ENCODE results near the gene DBI. TPM values are rescaled to one million over a fixed set of nuclear protein-coding genes. Genes with fewer than 3 reads are reported as not detected.

The DBI gene
- total RNA-seq, 4 donors from 2014 or later: 41.8 to 72.3 (median 59.3) TPM

GRCh38 chr2:119324685-119325270 lies 42.0 kb upstream of the DBI start:
- no peak overlapping the region for H3K27ac ChIP-seq (replicated peaks in 1 of 4)
- 89% methylated on average over 9 of the region's 9 CpGs for WGBS
- intact Hi-C loops (cut with DNase I): no loop called here
- no peak for DNase-seq (ENCODE audit: extremely low spot score)
- no peak overlapping the region for H3K4me3 ChIP-seq
- no peaks in the 10 kb centered on the region for H3K27me3 ChIP-seq
- H3K36me3 ChIP-seq: no peaks in the 10 kb centered on the region
- H3K9me3 ChIP-seq: no peaks in the 10 kb centered on the region
- no peak for TF ChIP-seq POLR2AphosphoS5 (IDR thresholded peaks at IDR 0.05)
- H3K4me1 ChIP-seq: no peaks in the 10 kb centered on the region

DNA sequence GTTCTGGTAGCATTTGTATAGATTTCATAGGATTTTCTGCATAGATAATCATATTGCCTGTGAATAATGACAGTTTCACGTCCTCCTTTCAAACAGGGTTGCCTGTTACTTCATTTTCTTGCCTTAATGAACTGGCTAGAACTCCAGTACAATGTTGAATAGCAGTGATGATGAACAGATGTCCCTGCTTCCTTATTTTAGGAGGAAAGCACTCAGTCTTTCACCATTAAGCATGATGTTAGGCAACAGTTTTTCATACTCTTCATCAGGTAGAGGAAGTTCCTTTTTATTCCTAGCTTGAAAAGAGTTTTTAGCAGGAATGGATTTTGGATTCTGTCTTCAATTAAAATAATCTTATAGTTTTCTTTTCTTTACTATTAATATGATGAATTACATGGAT lies 39.8 kb upstream of the DBI start:
- no peaks in the 10 kb centered on the region for H3K4me1 ChIP-seq
- no peaks in the 10 kb centered on the region for H3K9me3 ChIP-seq
- intact Hi-C loops (cut with DNase I): no loop called here
- no peak overlapping the region for H3K4me3 ChIP-seq
- H3K36me3 ChIP-seq: no peaks in the 10 kb centered on the region
- no peak for TF ChIP-seq POLR2AphosphoS5 (IDR thresholded peaks at IDR 0.05)
- TF ChIP-seq EP300 (IDR thresholded peaks at IDR 0.05): no peak
- TF ChIP-seq POLR2A (IDR thresholded peaks at IDR 0.05; ENCODE audit: low read depth): no peak
- TF ChIP-seq CTCF (IDR thresholded peaks at IDR 0.05): no peak
- H3K27ac ChIP-seq (replicated peaks in 1 of 4): no peak overlapping the region
- no peaks in the 10 kb centered on the region for H3K27me3 ChIP-seq
- WGBS: 62% methylated on average over 1 of the region's 1 CpG
- DNase-seq (ENCODE audit: extremely low spot score): no peak

GRCh38 chr2:119327431-119327830 lies 39.3 kb upstream of the DBI start:
- WGBS: 94% methylated on average over 6 of the region's 6 CpGs
- H3K4me1 ChIP-seq: no peaks in the 10 kb centered on the region
- no peak for DNase-seq (ENCODE audit: extremely low spot score)
- H3K36me3 ChIP-seq: no peaks in the 10 kb centered on the region
- H3K27me3 ChIP-seq: no peaks in the 10 kb centered on the region
- TF ChIP-seq POLR2AphosphoS5 (IDR thresholded peaks at IDR 0.05): no peak
- TF ChIP-seq CTCF (IDR thresholded peaks at IDR 0.05): no peak
- no peak for TF ChIP-seq EP300 (IDR thresholded peaks at IDR 0.05)
- TF ChIP-seq POLR2A (IDR thresholded peaks at IDR 0.05; ENCODE audit: low read depth): no peak
- H3K9me3 ChIP-seq: no peaks in the 10 kb centered on the region
- intact Hi-C loops (cut with DNase I): no loop called here
- no peak overlapping the region for H3K4me3 ChIP-seq
- H3K27ac ChIP-seq (replicated peaks in 1 of 4): no peak overlapping the region

DNA sequence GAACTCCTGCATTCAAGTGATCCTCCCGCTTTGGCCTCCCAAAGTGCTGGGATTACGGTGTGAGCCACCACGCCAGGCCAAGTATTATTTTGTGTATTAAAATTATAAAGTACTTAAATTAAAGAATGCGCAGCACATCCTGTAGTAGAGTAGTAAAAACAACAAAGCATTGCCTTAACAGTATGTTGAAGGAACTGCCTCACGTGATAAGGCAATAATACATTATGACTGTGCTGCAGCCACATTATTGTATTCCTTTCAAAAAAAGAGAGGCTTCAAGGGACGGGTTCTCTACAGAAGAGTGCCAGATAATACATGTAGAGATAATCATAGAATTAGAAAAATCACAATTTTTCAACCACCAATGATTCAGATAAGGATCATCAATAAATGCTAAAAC lies 33.8 kb upstream of the DBI start:
- Histone ChIP-seq H3K36me3 (peaks cover 0 to 44% (median 8%) of the 10 kb centered on the region in 4 donors), H3K27me3 (no peaks in the 10 kb centered on the region), H3K27ac (replicated peaks in 1 of 4) (no peak overlapping the region), H3K4me1 (no peaks in the 10 kb centered on the region), H3K9me3 (no peaks in the 10 kb centered on the region), H3K4me3 (no peak overlapping the region)
- intact Hi-C loops (cut with DNase I): no loop called here
- no peak for TF ChIP-seq POLR2AphosphoS5 (IDR thresholded peaks at IDR 0.05)
- no peak for TF ChIP-seq CTCF (IDR thresholded peaks at IDR 0.05)
- no peak for TF ChIP-seq POLR2A (IDR thresholded peaks at IDR 0.05; ENCODE audit: low read depth)
- no peak for TF ChIP-seq EP300 (IDR thresholded peaks at IDR 0.05)
- 95% methylated on average over 6 of the region's 6 CpGs for WGBS
- DNase-seq (ENCODE audit: extremely low spot score): no peak

GRCh38 chr2:119333360-119333759 lies 33.4 kb upstream of the DBI start:
- no peaks in the 10 kb centered on the region for H3K4me1 ChIP-seq
- no peaks in the 10 kb centered on the region for H3K9me3 ChIP-seq
- no peak overlapping the region for H3K27ac ChIP-seq (replicated peaks in 1 of 4)
- intact Hi-C loops (cut with DNase I): no loop called here
- no peaks in the 10 kb centered on the region for H3K27me3 ChIP-seq
- TF ChIP-seq CTCF (IDR thresholded peaks at IDR 0.05) (no peak), POLR2A (IDR thresholded peaks at IDR 0.05; ENCODE audit: low read depth) (no peak), EP300 (IDR thresholded peaks at IDR 0.05) (no peak), POLR2AphosphoS5 (IDR thresholded peaks at IDR 0.05) (no peak)
- H3K4me3 ChIP-seq: no peak overlapping the region
- 88% methylated on average over 3 of the region's 3 CpGs for WGBS
- H3K36me3 ChIP-seq: peaks cover 0 to 47% (median 8%) of the 10 kb centered on the region in 4 donors
- no peak for DNase-seq (ENCODE audit: extremely low spot score)

Data from esophagus muscularis mucosa (tissue), 4 donors.